A673 (cell line): ENCODE data around the gene VMO1.

ENCODE experiments used
- EZH2 ChIP-seq: fragments of 200-600 bp; sonication (generic); IDR thresholded peaks from 2 replicates; pipeline ENCODE4 v1.6.1; 2017; ENCODE audit warnings: borderline replicate concordance, low read depth, mild to moderate bottlenecking, mixed read lengths, antibody characterized with exemption, low read length; ENCODE audit not compliant: poor library complexity, severe bottlenecking
- TF ChIP-seq, protein P1 (sequence below): fragments of 300-800, 200-600 bp; sonication (generic); conservative IDR thresholded peaks from 2 replicates; pipeline ENCODE4 v1.5.1; 2017; ENCODE audit warnings: low read depth, mild to moderate bottlenecking, antibody characterized with exemption, low read length, moderate library complexity, mixed read lengths

DNA sequence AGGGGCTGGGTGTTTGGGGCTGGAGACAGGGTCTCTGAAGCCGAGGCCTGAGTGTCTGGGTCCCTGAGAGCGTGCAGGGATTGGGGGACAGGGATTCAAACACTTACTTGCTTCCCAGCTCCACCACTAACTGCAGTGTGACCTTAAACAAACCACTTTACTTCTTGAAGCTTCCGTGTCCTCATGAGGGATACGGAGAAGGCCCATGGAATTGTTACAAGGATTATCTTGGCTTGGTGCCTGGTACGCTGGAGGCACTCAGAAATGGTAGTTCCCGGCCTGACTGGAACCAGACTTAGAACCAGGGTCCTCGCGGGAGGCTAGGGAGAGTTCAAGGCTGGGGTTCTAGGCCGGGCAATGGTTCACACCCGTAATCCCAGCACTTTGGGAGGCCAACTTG, 43.5 kb downstream of the VMO1 start:
- TF ChIP-seq, protein P1, sequence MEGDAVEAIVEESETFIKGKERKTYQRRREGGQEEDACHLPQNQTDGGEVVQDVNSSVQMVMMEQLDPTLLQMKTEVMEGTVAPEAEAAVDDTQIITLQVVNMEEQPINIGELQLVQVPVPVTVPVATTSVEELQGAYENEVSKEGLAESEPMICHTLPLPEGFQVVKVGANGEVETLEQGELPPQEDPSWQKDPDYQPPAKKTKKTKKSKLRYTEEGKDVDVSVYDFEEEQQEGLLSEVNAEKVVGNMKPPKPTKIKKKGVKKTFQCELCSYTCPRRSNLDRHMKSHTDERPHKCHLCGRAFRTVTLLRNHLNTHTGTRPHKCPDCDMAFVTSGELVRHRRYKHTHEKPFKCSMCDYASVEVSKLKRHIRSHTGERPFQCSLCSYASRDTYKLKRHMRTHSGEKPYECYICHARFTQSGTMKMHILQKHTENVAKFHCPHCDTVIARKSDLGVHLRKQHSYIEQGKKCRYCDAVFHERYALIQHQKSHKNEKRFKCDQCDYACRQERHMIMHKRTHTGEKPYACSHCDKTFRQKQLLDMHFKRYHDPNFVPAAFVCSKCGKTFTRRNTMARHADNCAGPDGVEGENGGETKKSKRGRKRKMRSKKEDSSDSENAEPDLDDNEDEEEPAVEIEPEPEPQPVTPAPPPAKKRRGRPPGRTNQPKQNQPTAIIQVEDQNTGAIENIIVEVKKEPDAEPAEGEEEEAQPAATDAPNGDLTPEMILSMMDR: no peak
- no peak for TF ChIP-seq EZH2
